Gastrocnemius medialis (tissue), 4 donors: ENCODE measurements around the gene FKBP1A. TPM values are rescaled to one million over a fixed set of nuclear protein-coding genes. Genes with fewer than 3 reads are reported as not detected.

Experiments
- ATAC-seq, 2 donors: fragments of 150-250 bp; one replicate each; pipeline ENCODE4 v1.9.1; 2016
- DNase-seq, 2 donors: peaks; one replicate each; pipeline ENCODE4 v3.0.0-alpha.2; 2019
- H3K27ac ChIP-seq, 4 donors: fragments of 200-600 bp; sonication (generic); 1 replicate in 1 of 4; 2 replicates in 3 of 4; pipeline ENCODE4 v1.5.1; 2016 to 2018; ENCODE audit warnings: mild to moderate bottlenecking in 2 of 4, moderate library complexity in 1 of 4
- H3K27me3 ChIP-seq, 3 donors: fragments of 200-600 bp; sonication (generic) in 2 of 3; 1 replicate in 1 of 3; 2 replicates in 2 of 3; pipeline versions ENCODE4 v1.5.1 to v1.6.0; 2016 to 2019; ENCODE audit warnings: mild to moderate bottlenecking in 1 of 3, moderate library complexity in 1 of 3
- H3K36me3 ChIP-seq, 2 donors: fragments of 200-600 bp; sonication (generic) in 1 of 2; one replicate each; pipeline ENCODE4 v1.5.1; 2017 to 2018
- H3K4me1 ChIP-seq, 2 donors: fragments of 200-600 bp; sonication (generic) in 1 of 2; one replicate each; pipeline ENCODE4 v1.5.1; 2016 to 2017; ENCODE audit warnings: mild to moderate bottlenecking in 2 of 2
- H3K4me3 ChIP-seq, 4 donors: fragments of 200-600 bp; sonication (generic) in 3 of 4; 1 replicate in 1 of 4; 2 replicates in 3 of 4; pipeline ENCODE4 v1.5.1; 2016 to 2019; ENCODE audit warnings: mild to moderate bottlenecking in 2 of 4
- H3K9me3 ChIP-seq, 3 donors: fragments of 200-600 bp; sonication (generic) in 2 of 3; 1 replicate in 1 of 3; 2 replicates in 2 of 3; pipeline ENCODE4 v1.5.1; 2016 to 2019
- CTCF ChIP-seq, 5 experiments: fragments of 450-650 bp in 3 of 5; fragments of 200-600 bp in 2 of 5; sonication (generic) in 2 of 5; IDR thresholded peaks in 4 of 5; conservative IDR thresholded peaks in 1 of 5; 1 replicate in 4 of 5; 2 replicates in 1 of 5; pipeline ENCODE4 v1.5.1; 2016 to 2019; ENCODE audit warnings: antibody characterized with exemption in 5 of 5, mild to moderate bottlenecking in 3 of 5, moderate library complexity in 3 of 5
- POLR2A ChIP-seq, 2 donors: fragments of 450-650 bp; IDR thresholded peaks; one replicate each; pipeline ENCODE4 v1.6.1; 2017; ENCODE audit warnings: antibody characterized with exemption in 2 of 2, mild to moderate bottlenecking in 2 of 2, moderate library complexity in 2 of 2
- in situ Hi-C, 4 donors: fragments of 200-750 bp; cut with MboI; loops; one replicate each; pipeline versions ENCODE4 v1.15.0 to v1.8.0; 2017; ENCODE audit warnings: low sequenced_read_pairs in 4 of 4
- intact Hi-C: fragments of 100-400 bp; cut with DNase I; formaldehyde crosslinking; loops from one replicate; pipeline ENCODE4 v1.15.1; 2023; ENCODE audit warnings: low total_unique reads
- total RNA-seq, 4 donors: library from RNA; depleted of rRNA; stranded (reverse); fragments of >200 nt; gene quantifications; one replicate each; pipeline versions ENCODE4 v1.1.0 to v1.2.3, GENCODE V29; 2016

Gene FKBP1A
- total RNA-seq, 4 donors from 2014 or later, result 27.7 to 89.4 (median 52.5) TPM

- DNase-seq (no peak), ATAC-seq (no peak)
- Histone ChIP-seq H3K27me3 (no peaks in the 10 kb centered on the region), H3K4me3 (no peak overlapping the region), H3K4me1 (peaks cover 17 to 33% of the 10 kb centered on the region in 2 donors), H3K36me3 (no peaks in the 10 kb centered on the region), H3K9me3 (no peaks in the 10 kb centered on the region), H3K27ac (peak overlapping the region; percentile 93 to 99 (median 97))
- in situ Hi-C loops (no loop called here), intact Hi-C loops (no loop called here)
- TF ChIP-seq CTCF (IDR thresholded peaks at IDR 0.05 in 4 of 5, conservative IDR thresholded peaks at IDR 0.05 in 1 of 5) (no peak), POLR2A (IDR thresholded peaks at IDR 0.05) (no peak)
Observed at GRCh38 chr20:1321654-1321939, 71.3 kb downstream of the FKBP1A start.

GRCh38 chr20:1320902-1321653, 71.8 kb downstream of the FKBP1A start:
- in situ Hi-C loops, result no loop called here
- Histone ChIP-seq H3K9me3 (no peaks in the 10 kb centered on the region), H3K27ac (peak overlapping the region; percentile 93 to 99 (median 97)), H3K27me3 (no peaks in the 10 kb centered on the region), H3K36me3 (no peaks in the 10 kb centered on the region), H3K4me3 (no peak overlapping the region), H3K4me1 (peaks cover 11 to 28% of the 10 kb centered on the region in 2 donors)
- DNase-seq, result no peak
- intact Hi-C loops, result no loop called here
- no peak for ATAC-seq
- no peak for TF ChIP-seq CTCF (IDR thresholded peaks at IDR 0.05 in 4 of 5, conservative IDR thresholded peaks at IDR 0.05 in 1 of 5)
- no peak for TF ChIP-seq POLR2A (IDR thresholded peaks at IDR 0.05)

GRCh38 chr20:1320016-1320415, 72.8 kb downstream of the FKBP1A start:
- no peak for TF ChIP-seq POLR2A (IDR thresholded peaks at IDR 0.05)
- TF ChIP-seq CTCF (IDR thresholded peaks at IDR 0.05 in 4 of 5, conservative IDR thresholded peaks at IDR 0.05 in 1 of 5), result no peak
- no peak for DNase-seq
- Histone ChIP-seq H3K36me3 (no peaks in the 10 kb centered on the region), H3K4me1 (peaks cover 10 to 27% of the 10 kb centered on the region in 2 donors), H3K27ac (peak overlapping the region in 1 of 4 donors; percentile 99), H3K4me3 (no peak overlapping the region), H3K9me3 (no peaks in the 10 kb centered on the region), H3K27me3 (no peaks in the 10 kb centered on the region)
- intact Hi-C loops (no loop called here), in situ Hi-C loops (no loop called here)
- ATAC-seq, result no peak

- Histone ChIP-seq H3K4me3 (no peak overlapping the region), H3K36me3 (no peaks in the 10 kb centered on the region), H3K9me3 (no peaks in the 10 kb centered on the region), H3K27me3 (no peaks in the 10 kb centered on the region), H3K27ac (peak overlapping the region in 1 of 4 donors; percentile 99), H3K4me1 (peaks cover 5 to 21% of the 10 kb centered on the region in 2 donors)
- DNase-seq (no peak), ATAC-seq (no peak)
- TF ChIP-seq CTCF (IDR thresholded peaks at IDR 0.05 in 4 of 5, conservative IDR thresholded peaks at IDR 0.05 in 1 of 5) (no peak), POLR2A (IDR thresholded peaks at IDR 0.05) (no peak)
- in situ Hi-C loops (loop anchor here in 3 of 4 donors (5.0 to 10.0 kb wide), 2 partner anchors 115 to 118 kb away; no protein-coding TSS in a partner anchor), intact Hi-C loops (no loop called here)
Observed at GRCh38 chr20:1319462-1319861, 73.4 kb downstream of the FKBP1A start.
